Retinal pigment epithelial cell (primary cell): Measurements from ENCODE around the gene ABR.
A peak's percentile ranks its signal among the peaks of the same experiment; 100 is the strongest.

Experiments
- DNase-seq: peaks from one replicate; pipeline ENCODE4 v3.0.0-alpha.2; 2010; ENCODE audit warnings: low read depth
- H3K4me3 ChIP-seq: 2 replicates; pipeline ENCODE4 v1.5.1; 2011; ENCODE audit warnings: mild to moderate bottlenecking, low read length, control low read depth, moderate library complexity
- TF ChIP-seq, protein P1 (sequence below): conservative IDR thresholded peaks from 2 replicates; pipeline ENCODE4 v1.5.1; 2011; ENCODE audit warnings: low read depth, low read length, control low read depth, inconsistent platforms

The ABR gene

DNA sequence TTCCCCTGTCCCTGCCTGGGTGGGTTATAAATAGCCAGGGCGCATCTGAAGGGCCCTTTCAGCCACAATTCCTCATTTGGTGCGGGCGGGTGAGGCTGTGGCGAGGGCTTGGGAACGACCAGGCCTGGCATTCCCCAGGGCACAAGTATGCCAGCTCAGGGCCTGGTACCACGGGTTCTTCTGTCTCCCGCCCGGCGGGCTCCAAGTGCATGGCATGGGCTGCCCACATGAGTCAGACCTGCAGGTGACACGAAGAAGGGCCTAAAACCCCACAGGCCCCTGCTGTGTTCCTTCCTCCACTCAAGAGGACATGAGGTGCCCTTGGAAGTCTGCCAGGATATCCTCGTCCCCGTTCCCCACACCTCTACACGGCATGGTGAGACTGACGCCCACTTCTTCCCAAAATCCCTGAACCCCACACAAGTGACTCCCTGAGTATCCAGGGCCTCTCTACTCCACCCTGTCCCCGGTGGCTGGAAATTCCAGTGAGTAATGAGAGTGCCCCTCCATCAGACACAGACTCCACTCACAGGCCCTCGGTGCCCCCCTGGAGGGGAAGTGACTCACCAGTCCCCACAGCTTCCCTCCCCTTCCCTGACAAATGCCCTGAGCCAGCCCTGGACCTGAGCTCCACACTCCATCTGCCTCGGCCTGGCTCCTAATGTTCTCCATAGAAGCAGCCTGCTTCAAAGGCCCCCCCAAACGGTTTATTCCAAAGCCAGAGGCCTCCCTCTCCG, 68.8 kb downstream of the ABR start:
- TF ChIP-seq, protein P1, sequence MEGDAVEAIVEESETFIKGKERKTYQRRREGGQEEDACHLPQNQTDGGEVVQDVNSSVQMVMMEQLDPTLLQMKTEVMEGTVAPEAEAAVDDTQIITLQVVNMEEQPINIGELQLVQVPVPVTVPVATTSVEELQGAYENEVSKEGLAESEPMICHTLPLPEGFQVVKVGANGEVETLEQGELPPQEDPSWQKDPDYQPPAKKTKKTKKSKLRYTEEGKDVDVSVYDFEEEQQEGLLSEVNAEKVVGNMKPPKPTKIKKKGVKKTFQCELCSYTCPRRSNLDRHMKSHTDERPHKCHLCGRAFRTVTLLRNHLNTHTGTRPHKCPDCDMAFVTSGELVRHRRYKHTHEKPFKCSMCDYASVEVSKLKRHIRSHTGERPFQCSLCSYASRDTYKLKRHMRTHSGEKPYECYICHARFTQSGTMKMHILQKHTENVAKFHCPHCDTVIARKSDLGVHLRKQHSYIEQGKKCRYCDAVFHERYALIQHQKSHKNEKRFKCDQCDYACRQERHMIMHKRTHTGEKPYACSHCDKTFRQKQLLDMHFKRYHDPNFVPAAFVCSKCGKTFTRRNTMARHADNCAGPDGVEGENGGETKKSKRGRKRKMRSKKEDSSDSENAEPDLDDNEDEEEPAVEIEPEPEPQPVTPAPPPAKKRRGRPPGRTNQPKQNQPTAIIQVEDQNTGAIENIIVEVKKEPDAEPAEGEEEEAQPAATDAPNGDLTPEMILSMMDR, result no peak
- DNase-seq, result peak; percentile 82
- H3K4me3 ChIP-seq, result no peak overlapping the region

- DNase-seq, result no peak
- no peak overlapping the region for H3K4me3 ChIP-seq
- TF ChIP-seq, protein P1, result no peak
These were observed 69.3 kb downstream of the ABR start for GRCh38 chr17:1110541-1110861.

GRCh38 chr17:1109606-1110540, 69.9 kb downstream of the ABR start:
- no peak for DNase-seq
- H3K4me3 ChIP-seq, result peak overlapping the region; percentile 20
- TF ChIP-seq, protein P1, result no peak

- DNase-seq, result no peak
- TF ChIP-seq, protein P1, result no peak
- peak overlapping the region; percentile 62 for H3K4me3 ChIP-seq
These were observed 70.8 kb downstream of the ABR start for GRCh38 chr17:1108765-1109605.

- TF ChIP-seq, protein P1, result no peak
- peak overlapping the region; percentile 62 for H3K4me3 ChIP-seq
- DNase-seq, result no peak
These were observed 71.4 kb downstream of the ABR start for GRCh38 chr17:1108478-1108764.

DNA sequence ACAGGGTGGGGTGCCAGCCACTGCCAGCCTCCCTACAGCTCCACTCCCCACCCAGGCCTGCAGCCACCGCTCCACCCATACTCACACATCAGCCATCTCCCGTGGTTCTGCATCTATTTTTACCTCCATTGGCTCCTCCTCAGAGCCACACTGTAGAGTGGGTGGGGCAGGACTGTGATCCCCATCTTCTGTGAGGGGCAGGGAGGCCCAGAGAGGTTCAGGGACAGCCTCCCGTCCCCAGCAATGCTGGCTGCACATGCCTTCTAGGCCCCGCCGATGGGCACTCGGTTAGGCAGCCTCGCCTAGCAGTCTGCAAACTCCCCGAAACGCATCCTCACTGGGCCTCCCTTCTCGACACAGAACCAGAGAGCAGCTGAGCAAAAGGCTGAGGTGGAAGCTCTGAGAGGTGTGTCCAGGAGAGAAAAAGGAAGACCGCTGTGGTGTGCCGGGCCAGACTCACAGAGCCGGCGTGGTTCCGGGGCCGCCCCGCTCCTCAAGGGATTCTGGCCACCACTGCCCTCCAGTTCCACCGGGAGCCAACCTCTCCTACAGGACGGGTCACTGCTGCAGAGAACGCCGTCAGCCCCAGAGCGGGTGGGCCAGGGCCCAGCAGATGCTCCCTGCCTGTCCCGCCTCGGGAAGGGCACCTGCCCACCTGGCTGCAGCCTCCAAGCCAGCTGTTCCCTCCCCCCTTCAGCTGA, 71.9 kb downstream of the ABR start:
- peak overlapping the region; percentile 62 for H3K4me3 ChIP-seq
- TF ChIP-seq, protein P1, result no peak
- DNase-seq, result no peak
